ENCODE results near the gene NEK6.

- TF ChIP-seq, protein P1, sequence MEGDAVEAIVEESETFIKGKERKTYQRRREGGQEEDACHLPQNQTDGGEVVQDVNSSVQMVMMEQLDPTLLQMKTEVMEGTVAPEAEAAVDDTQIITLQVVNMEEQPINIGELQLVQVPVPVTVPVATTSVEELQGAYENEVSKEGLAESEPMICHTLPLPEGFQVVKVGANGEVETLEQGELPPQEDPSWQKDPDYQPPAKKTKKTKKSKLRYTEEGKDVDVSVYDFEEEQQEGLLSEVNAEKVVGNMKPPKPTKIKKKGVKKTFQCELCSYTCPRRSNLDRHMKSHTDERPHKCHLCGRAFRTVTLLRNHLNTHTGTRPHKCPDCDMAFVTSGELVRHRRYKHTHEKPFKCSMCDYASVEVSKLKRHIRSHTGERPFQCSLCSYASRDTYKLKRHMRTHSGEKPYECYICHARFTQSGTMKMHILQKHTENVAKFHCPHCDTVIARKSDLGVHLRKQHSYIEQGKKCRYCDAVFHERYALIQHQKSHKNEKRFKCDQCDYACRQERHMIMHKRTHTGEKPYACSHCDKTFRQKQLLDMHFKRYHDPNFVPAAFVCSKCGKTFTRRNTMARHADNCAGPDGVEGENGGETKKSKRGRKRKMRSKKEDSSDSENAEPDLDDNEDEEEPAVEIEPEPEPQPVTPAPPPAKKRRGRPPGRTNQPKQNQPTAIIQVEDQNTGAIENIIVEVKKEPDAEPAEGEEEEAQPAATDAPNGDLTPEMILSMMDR (IDR thresholded peaks at IDR 0.05): no peak
- no peak for TF ChIP-seq POLR2A (IDR thresholded peaks at IDR 0.05)
These were observed 40.3 kb downstream of the NEK6 start for GRCh38 chr9:124297915-124298645.
